ENCODE measurements around the gene FBXL7.

The FBXL7 gene

GRCh38 chr5:15499528-15500324, at the start of gene FBXL7:
Gene FBXL7 (plus strand): TSS chr5:15500180.
- Histone ChIP-seq H3K9ac (ENCODE audit: low read depth in 1 of 2, low read length in 2 of 2) (peak within 1 kb of the TSS; percentile 32 to 63), H3K4me1 (ENCODE audit: control insufficient read depth in 2 of 2, insufficient read depth in 2 of 2, low read length in 2 of 2) (peaks cover 0 to 2% of the 10 kb centered on the region in 2 donors), H3K36me3 (ENCODE audit: control insufficient read depth in 2 of 2, insufficient read depth in 2 of 2, low read length in 2 of 2) (no peaks in the 10 kb centered on the region), H3K9me3 (ENCODE audit: control insufficient read depth in 2 of 2, low read length in 2 of 2) (no peaks in the 10 kb centered on the region), H3K4me3 (ENCODE audit: low read length in 2 of 2) (peak within 1 kb of the TSS; percentile 63 to 71), H3K27ac (ENCODE audit: low read depth in 2 of 2, low read length in 2 of 2) (peak within 1 kb of the TSS; percentile 70 to 75), H3K27me3 (ENCODE audit: control insufficient read depth in 2 of 2, insufficient read depth in 2 of 2, low read length in 2 of 2) (peaks cover 11 to 14% of the 10 kb centered on the region in 2 donors)

- Histone ChIP-seq H3K9ac (ENCODE audit: low read depth in 1 of 2, low read length in 2 of 2) (no peak overlapping the region), H3K27me3 (ENCODE audit: control insufficient read depth in 2 of 2, insufficient read depth in 2 of 2, low read length in 2 of 2) (no peaks in the 10 kb centered on the region), H3K9me3 (ENCODE audit: control insufficient read depth in 2 of 2, low read length in 2 of 2) (no peaks in the 10 kb centered on the region), H3K36me3 (ENCODE audit: control insufficient read depth in 2 of 2, insufficient read depth in 2 of 2, low read length in 2 of 2) (no peaks in the 10 kb centered on the region), H3K4me1 (ENCODE audit: control insufficient read depth in 2 of 2, insufficient read depth in 2 of 2, low read length in 2 of 2) (no peaks in the 10 kb centered on the region), H3K27ac (ENCODE audit: low read depth in 2 of 2, low read length in 2 of 2) (no peak overlapping the region), H3K4me3 (ENCODE audit: low read length in 2 of 2) (no peak overlapping the region)
Measured at GRCh38 chr5:15450473-15450872, 49.5 kb upstream of the FBXL7 start.

- no peaks in the 10 kb centered on the region for H3K4me1 ChIP-seq (ENCODE audit: control insufficient read depth in 2 of 2, insufficient read depth in 2 of 2, low read length in 2 of 2)
- H3K36me3 ChIP-seq (ENCODE audit: control insufficient read depth in 2 of 2, insufficient read depth in 2 of 2, low read length in 2 of 2), result no peaks in the 10 kb centered on the region
- no peaks in the 10 kb centered on the region for H3K27me3 ChIP-seq (ENCODE audit: control insufficient read depth in 2 of 2, insufficient read depth in 2 of 2, low read length in 2 of 2)
- H3K4me3 ChIP-seq (ENCODE audit: low read length in 2 of 2), result no peak overlapping the region
- no peaks in the 10 kb centered on the region for H3K9me3 ChIP-seq (ENCODE audit: control insufficient read depth in 2 of 2, low read length in 2 of 2)
- no peak overlapping the region for H3K9ac ChIP-seq (ENCODE audit: low read depth in 1 of 2, low read length in 2 of 2)
- no peak overlapping the region for H3K27ac ChIP-seq (ENCODE audit: low read depth in 2 of 2, low read length in 2 of 2)
Measured at GRCh38 chr5:15450949-15451348, 49.0 kb upstream of the FBXL7 start.

- Histone ChIP-seq H3K9me3 (ENCODE audit: control insufficient read depth in 2 of 2, low read length in 2 of 2) (no peaks in the 10 kb centered on the region), H3K27me3 (ENCODE audit: control insufficient read depth in 2 of 2, insufficient read depth in 2 of 2, low read length in 2 of 2) (no peaks in the 10 kb centered on the region), H3K36me3 (ENCODE audit: control insufficient read depth in 2 of 2, insufficient read depth in 2 of 2, low read length in 2 of 2) (no peaks in the 10 kb centered on the region), H3K27ac (ENCODE audit: low read depth in 2 of 2, low read length in 2 of 2) (no peak overlapping the region), H3K9ac (ENCODE audit: low read depth in 1 of 2, low read length in 2 of 2) (no peak overlapping the region), H3K4me3 (ENCODE audit: low read length in 2 of 2) (no peak overlapping the region), H3K4me1 (ENCODE audit: control insufficient read depth in 2 of 2, insufficient read depth in 2 of 2, low read length in 2 of 2) (no peaks in the 10 kb centered on the region)
Measured at GRCh38 chr5:15452030-15452429, 48.0 kb upstream of the FBXL7 start.

GRCh38 chr5:15452781-15453180, 47.2 kb upstream of the FBXL7 start:
- no peak overlapping the region for H3K4me3 ChIP-seq (ENCODE audit: low read length in 2 of 2)
- no peaks in the 10 kb centered on the region for H3K27me3 ChIP-seq (ENCODE audit: control insufficient read depth in 2 of 2, insufficient read depth in 2 of 2, low read length in 2 of 2)
- no peak overlapping the region for H3K9ac ChIP-seq (ENCODE audit: low read depth in 1 of 2, low read length in 2 of 2)

GRCh38 chr5:15459200-15459599, 40.8 kb upstream of the FBXL7 start:
- H3K4me3 ChIP-seq (ENCODE audit: low read length in 2 of 2), result no peak overlapping the region
- H3K27me3 ChIP-seq (ENCODE audit: control insufficient read depth in 2 of 2, insufficient read depth in 2 of 2, low read length in 2 of 2), result no peaks in the 10 kb centered on the region
- H3K27ac ChIP-seq (ENCODE audit: low read depth in 2 of 2, low read length in 2 of 2), result no peak overlapping the region
- no peak overlapping the region for H3K9ac ChIP-seq (ENCODE audit: low read depth in 1 of 2, low read length in 2 of 2)
- H3K36me3 ChIP-seq (ENCODE audit: control insufficient read depth in 2 of 2, insufficient read depth in 2 of 2, low read length in 2 of 2), result no peaks in the 10 kb centered on the region
- H3K4me1 ChIP-seq (ENCODE audit: control insufficient read depth in 2 of 2, insufficient read depth in 2 of 2, low read length in 2 of 2), result no peaks in the 10 kb centered on the region
- no peaks in the 10 kb centered on the region for H3K9me3 ChIP-seq (ENCODE audit: control insufficient read depth in 2 of 2, low read length in 2 of 2)

More at GRCh38 chr5:15452781-15453180, 47.2 kb upstream of the FBXL7 start:
- Histone ChIP-seq H3K27ac (ENCODE audit: low read depth in 2 of 2, low read length in 2 of 2) (no peak overlapping the region), H3K36me3 (ENCODE audit: control insufficient read depth in 2 of 2, insufficient read depth in 2 of 2, low read length in 2 of 2) (no peaks in the 10 kb centered on the region), H3K4me1 (ENCODE audit: control insufficient read depth in 2 of 2, insufficient read depth in 2 of 2, low read length in 2 of 2) (no peaks in the 10 kb centered on the region), H3K9me3 (ENCODE audit: control insufficient read depth in 2 of 2, low read length in 2 of 2) (no peaks in the 10 kb centered on the region)

- Histone ChIP-seq H3K4me1 (ENCODE audit: control insufficient read depth in 2 of 2, insufficient read depth in 2 of 2, low read length in 2 of 2) (no peaks in the 10 kb centered on the region), H3K27ac (ENCODE audit: low read depth in 2 of 2, low read length in 2 of 2) (no peak overlapping the region), H3K27me3 (ENCODE audit: control insufficient read depth in 2 of 2, insufficient read depth in 2 of 2, low read length in 2 of 2) (no peaks in the 10 kb centered on the region), H3K9me3 (ENCODE audit: control insufficient read depth in 2 of 2, low read length in 2 of 2) (no peaks in the 10 kb centered on the region), H3K36me3 (ENCODE audit: control insufficient read depth in 2 of 2, insufficient read depth in 2 of 2, low read length in 2 of 2) (no peaks in the 10 kb centered on the region), H3K4me3 (ENCODE audit: low read length in 2 of 2) (no peak overlapping the region), H3K9ac (ENCODE audit: low read depth in 1 of 2, low read length in 2 of 2) (no peak overlapping the region)
Measured at GRCh38 chr5:15463231-15463980, 36.6 kb upstream of the FBXL7 start.

GRCh38 chr5:15472116-15472515, 27.9 kb upstream of the FBXL7 start:
- H3K9me3 ChIP-seq (ENCODE audit: control insufficient read depth in 2 of 2, low read length in 2 of 2), result no peaks in the 10 kb centered on the region
- H3K9ac ChIP-seq (ENCODE audit: low read depth in 1 of 2, low read length in 2 of 2), result no peak overlapping the region
- H3K4me3 ChIP-seq (ENCODE audit: low read length in 2 of 2), result no peak overlapping the region
- no peak overlapping the region for H3K27ac ChIP-seq (ENCODE audit: low read depth in 2 of 2, low read length in 2 of 2)
- H3K4me1 ChIP-seq (ENCODE audit: control insufficient read depth in 2 of 2, insufficient read depth in 2 of 2, low read length in 2 of 2), result no peaks in the 10 kb centered on the region
- H3K36me3 ChIP-seq (ENCODE audit: control insufficient read depth in 2 of 2, insufficient read depth in 2 of 2, low read length in 2 of 2), result no peaks in the 10 kb centered on the region
- no peaks in the 10 kb centered on the region for H3K27me3 ChIP-seq (ENCODE audit: control insufficient read depth in 2 of 2, insufficient read depth in 2 of 2, low read length in 2 of 2)

- Histone ChIP-seq H3K9me3 (ENCODE audit: control insufficient read depth in 2 of 2, low read length in 2 of 2) (no peaks in the 10 kb centered on the region), H3K27me3 (ENCODE audit: control insufficient read depth in 2 of 2, insufficient read depth in 2 of 2, low read length in 2 of 2) (no peaks in the 10 kb centered on the region), H3K36me3 (ENCODE audit: control insufficient read depth in 2 of 2, insufficient read depth in 2 of 2, low read length in 2 of 2) (no peaks in the 10 kb centered on the region), H3K27ac (ENCODE audit: low read depth in 2 of 2, low read length in 2 of 2) (no peak overlapping the region), H3K4me3 (ENCODE audit: low read length in 2 of 2) (no peak overlapping the region), H3K4me1 (ENCODE audit: control insufficient read depth in 2 of 2, insufficient read depth in 2 of 2, low read length in 2 of 2) (no peaks in the 10 kb centered on the region), H3K9ac (ENCODE audit: low read depth in 1 of 2, low read length in 2 of 2) (no peak overlapping the region)
Measured at GRCh38 chr5:15474143-15474719, 25.7 kb upstream of the FBXL7 start.

GRCh38 chr5:15475367-15475766, 24.6 kb upstream of the FBXL7 start:
- no peaks in the 10 kb centered on the region for H3K36me3 ChIP-seq (ENCODE audit: control insufficient read depth in 2 of 2, insufficient read depth in 2 of 2, low read length in 2 of 2)
- no peaks in the 10 kb centered on the region for H3K9me3 ChIP-seq (ENCODE audit: control insufficient read depth in 2 of 2, low read length in 2 of 2)
- no peak overlapping the region for H3K9ac ChIP-seq (ENCODE audit: low read depth in 1 of 2, low read length in 2 of 2)
- H3K4me3 ChIP-seq (ENCODE audit: low read length in 2 of 2), result no peak overlapping the region
- H3K27me3 ChIP-seq (ENCODE audit: control insufficient read depth in 2 of 2, insufficient read depth in 2 of 2, low read length in 2 of 2), result no peaks in the 10 kb centered on the region
- no peak overlapping the region for H3K27ac ChIP-seq (ENCODE audit: low read depth in 2 of 2, low read length in 2 of 2)
- no peaks in the 10 kb centered on the region for H3K4me1 ChIP-seq (ENCODE audit: control insufficient read depth in 2 of 2, insufficient read depth in 2 of 2, low read length in 2 of 2)

All from mucosa of rectum (tissue), 2 donors.